Measurements from ENCODE around the gene RIPK4.

The RIPK4 gene

DNA sequence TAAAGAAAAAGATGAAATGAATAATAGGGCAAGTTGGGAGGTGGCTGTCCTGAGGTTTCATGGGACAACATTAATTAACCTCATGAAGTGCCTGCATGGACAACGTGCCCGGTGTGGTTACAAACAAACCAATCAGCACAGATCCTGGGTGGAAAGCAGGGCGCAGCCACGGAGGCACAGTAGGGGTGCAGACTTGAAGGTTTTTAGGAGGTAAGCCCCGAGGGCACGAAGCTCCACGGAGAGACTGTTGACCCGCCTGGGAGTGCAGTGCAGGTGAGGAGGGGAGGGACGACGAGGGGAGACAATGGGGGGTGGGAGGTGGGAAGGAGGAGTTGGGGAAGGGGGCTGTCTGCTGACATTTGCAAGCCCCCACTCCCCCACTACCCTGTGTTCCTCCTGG is 2.3 kb upstream of the RIPK4 start:
- DNase-seq (ENCODE audit: low spot score), result no peak

- DNase-seq (ENCODE audit: low spot score), result no peak
Measured at GRCh38 chr21:41768437-41769042, 1.7 kb upstream of the RIPK4 start.

GRCh38 chr21:41767606-41768436 is 969 bp upstream of the RIPK4 start:
- no peak for DNase-seq (ENCODE audit: low spot score)

DNA sequence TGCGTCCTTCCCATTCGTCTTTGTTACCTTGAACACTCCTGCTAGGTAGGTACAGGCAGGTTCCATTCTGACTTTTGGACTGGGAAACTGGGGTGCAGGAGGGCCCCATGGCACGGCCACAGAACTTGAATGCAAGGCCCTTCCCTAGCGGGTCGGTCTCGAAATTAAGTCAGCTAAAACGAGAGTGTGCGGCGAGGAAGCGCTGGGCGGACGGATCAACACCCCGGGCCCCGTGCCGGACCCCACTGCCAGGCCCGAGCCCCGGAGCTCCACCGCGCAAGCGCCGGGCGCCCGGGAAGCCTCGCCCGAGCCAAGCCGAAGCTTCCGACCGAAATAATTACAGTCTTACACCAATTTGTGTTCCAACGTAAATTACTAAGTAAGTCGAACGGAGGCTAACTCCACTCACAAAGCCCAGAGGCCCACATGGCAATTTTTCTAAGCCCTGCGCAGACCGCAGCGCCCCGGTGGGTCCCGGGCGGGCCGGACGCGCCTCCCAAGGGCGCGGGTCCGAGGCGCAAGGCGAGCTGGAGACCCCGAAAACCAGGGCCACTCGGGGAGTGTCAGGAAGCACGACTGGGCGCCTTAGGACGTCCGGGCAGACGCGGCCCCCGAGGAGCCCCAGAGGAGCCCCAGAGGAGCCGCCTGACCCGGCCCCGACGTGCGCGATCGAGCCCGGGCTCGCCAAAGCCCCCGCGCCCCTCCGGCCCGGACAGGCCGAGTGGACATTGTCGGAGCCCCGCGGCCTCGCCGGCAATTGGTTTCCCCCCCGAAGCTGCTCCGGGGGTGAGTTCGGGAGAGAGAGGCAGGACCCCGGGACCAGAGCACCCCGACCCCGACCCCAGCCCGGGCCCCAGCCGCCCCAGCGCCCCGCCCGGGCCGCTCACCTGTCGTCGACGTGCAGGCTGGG is 624 bp downstream of the RIPK4 start:
- DNase-seq (ENCODE audit: low spot score), result no peak

GRCh38 chr21:41765420-41765821 is 1.4 kb downstream of the RIPK4 start:
- DNase-seq (ENCODE audit: low spot score), result no peak

DNA sequence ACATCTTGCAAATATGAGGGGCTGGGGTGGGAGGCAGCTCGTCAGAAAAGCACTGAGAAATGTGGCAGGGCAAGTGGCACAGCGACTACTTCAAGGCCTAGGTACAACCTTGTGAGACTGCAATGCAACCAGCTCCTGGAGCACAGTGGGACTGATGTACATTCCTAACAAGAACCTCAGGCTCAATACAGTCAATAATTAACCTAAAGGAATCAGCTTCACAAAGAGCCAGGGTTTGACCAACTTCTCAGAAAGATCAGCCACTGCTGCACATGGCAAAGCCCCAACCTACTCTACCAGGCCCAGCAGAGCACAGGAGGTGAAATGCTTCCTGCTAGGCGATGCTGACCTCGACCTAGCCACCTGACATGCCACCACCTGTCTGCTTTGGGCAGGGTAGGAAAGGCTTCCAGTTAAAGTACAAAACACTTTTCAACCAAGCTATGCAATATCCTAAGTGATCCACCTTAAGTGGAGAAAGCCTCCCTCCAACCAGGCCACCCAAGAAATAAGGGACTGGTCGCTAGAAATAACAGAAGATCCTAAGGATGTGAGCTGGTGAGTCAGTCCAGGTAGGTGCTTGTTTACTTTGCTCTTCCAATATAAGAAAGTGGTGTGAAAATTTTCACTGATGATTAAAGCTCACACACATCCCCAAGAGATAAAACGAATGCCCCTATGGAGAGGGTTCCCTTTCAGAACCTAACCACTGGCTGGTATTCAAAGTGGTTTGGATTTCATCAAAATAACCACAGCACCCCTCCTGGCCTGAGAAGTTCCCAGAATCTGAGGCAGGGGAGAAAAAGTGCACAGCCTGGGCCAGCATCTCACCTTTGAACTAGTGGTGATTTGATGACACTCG is 2.1 kb downstream of the RIPK4 start:
- no peak for DNase-seq (ENCODE audit: low spot score)

- DNase-seq (ENCODE audit: low spot score), result no peak
Measured at GRCh38 chr21:41763996-41764395, 2.9 kb downstream of the RIPK4 start.

GRCh38 chr21:41763398-41763931 is 3.4 kb downstream of the RIPK4 start:
- no peak for DNase-seq (ENCODE audit: low spot score)

DNA sequence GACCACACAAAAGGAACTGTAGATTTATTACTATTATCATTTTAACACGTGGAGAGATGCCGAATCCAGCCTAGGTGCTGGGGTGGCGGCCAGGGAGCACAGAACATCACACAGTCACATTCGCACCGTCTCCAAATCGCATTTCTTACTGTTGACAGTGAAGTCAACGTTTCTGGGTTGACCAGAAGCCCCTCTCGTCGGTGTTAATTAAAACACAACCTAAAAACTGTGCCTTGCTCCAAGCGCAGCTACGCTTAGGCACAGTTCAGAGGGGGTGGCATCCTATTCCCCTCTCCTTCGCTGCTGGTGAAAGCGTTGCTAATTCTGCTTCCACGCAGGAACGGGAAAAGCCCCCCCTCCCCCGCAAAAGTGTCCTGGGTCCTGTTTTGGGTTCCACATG is 4.1 kb downstream of the RIPK4 start:
- DNase-seq (ENCODE audit: low spot score), result no peak

DNA sequence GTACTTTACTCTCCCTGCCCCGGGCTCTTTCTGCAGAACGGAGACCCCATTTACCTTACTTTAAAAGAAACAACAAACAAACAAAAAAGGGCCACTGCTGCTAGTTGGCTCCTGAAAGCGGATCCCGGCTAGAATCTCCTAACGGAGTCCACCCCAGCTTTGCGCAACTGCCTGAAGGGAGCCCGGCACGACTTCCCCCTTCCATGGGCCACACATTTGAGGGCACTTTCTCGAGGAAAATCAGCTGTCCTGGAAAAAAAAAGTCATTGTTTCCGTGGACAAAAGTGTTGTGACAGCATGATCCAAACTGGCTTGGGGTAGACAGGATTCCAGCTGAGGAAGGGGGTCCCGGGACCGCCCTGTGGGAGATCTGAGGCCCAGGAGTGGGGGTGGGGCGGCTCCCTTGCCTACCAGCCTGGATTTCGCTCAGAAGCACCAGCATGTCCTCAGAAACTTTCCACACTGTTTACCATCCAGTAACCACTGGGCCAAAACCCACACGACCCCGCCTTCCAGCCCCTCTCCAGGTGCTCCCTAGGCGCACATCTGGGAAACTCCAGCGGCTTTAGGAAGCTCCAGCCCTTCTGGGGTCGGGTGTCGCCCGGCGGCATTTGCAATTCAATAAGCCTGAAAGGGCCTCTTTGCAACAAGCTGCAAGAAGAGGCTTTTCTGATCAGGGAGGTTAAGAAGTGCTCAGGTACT is 4.8 kb downstream of the RIPK4 start:
- DNase-seq (ENCODE audit: low spot score), result no peak

GRCh38 chr21:41761211-41761933 is 5.5 kb downstream of the RIPK4 start:
- no peak for DNase-seq (ENCODE audit: low spot score)

GRCh38 chr21:41760411-41760810 is 6.4 kb downstream of the RIPK4 start:
- DNase-seq (ENCODE audit: low spot score), result no peak

- no peak for DNase-seq (ENCODE audit: low spot score)
Measured at GRCh38 chr21:41759926-41760325, 6.9 kb downstream of the RIPK4 start.

DNA sequence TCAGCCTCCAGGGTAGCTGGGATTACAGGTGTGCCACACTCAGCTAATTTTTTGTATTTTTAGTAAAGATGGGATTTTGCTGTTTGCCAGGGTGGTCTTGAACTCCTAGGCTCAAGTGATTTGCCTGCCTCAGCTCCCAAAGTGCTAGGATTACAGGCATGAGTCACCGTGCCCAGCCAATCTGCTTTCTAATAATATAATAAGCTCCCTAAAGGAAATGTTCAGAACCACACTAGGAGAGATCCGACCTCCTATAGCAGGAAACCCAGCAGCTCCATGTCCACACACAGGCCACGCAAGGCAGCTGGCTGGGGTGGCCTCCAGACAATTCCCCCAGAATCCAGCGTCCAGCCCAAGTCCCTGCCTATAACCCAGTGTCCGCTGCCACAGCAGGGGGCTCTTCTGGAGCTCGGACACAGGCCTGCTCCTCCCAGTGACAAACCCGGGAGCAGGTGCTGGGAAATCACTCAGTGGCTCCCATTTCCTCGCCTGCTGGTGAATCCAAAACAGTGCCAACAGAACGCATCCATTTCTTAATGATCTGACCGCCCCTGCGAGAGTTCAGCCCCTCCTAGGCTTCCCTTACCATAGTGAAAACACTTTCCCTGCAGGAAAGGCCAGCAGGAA is 7.5 kb downstream of the RIPK4 start:
- no peak for DNase-seq (ENCODE audit: low spot score)

DNA sequence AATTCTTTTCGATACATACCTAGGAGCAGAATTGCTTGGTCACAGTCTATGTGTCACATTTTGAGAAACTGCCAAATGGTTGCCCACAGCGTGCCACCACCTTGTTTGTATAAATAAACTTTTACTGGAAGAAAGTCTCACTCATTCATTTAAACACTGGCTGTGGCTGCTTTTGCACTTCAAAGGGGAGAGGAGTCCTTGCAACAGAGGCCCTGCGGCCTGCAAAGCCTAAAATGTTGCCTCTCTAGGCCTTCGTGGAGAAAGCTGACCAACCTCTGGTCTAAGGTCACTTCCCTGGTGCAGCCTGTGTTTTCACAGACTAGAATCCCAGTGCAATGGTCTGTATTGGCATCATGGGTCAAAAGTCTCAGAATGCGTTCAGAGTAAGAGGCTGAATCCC is 8.3 kb downstream of the RIPK4 start:
- no peak for DNase-seq (ENCODE audit: low spot score)

DNA sequence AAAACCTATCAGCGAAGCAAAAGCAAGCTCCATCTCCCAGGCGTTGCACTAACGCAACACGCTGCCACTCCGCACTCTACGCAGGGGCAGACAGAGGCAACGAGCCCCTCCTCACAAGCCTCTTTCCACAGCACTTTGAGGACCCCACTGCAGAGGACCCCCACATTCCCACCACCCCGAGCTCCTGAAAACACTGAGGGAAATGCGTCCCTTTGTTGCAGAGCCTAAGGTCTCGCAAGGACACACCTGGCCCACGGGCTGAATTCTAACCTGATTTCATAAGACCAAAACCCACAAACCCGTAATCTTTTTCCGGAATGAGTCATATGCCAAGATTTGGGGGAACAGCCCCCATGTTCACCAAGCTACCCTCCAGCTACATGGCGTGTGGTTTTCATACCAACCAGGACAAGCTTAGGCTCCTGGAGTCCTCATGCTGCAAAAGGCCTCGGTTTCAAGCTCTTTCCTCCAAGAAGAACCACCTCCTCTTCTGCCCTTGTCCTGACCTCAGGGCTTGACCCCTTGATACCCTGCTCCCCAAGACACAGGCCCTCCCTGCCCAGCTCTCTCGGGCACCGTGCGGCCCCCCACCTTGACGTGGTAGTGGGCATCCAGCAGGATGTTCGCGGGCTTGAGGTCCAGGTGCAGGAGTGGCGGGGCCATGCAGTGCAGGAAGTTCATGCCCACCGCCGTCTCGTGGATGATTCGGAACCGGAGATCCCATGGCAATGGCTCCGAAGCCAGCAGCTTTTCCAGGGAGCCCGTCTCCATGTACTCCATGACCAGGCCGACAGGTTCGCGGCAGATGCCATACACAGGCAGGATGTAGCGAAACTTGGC is 10.7 kb downstream of the RIPK4 start:
- DNase-seq (ENCODE audit: low spot score), result no peak

DNA sequence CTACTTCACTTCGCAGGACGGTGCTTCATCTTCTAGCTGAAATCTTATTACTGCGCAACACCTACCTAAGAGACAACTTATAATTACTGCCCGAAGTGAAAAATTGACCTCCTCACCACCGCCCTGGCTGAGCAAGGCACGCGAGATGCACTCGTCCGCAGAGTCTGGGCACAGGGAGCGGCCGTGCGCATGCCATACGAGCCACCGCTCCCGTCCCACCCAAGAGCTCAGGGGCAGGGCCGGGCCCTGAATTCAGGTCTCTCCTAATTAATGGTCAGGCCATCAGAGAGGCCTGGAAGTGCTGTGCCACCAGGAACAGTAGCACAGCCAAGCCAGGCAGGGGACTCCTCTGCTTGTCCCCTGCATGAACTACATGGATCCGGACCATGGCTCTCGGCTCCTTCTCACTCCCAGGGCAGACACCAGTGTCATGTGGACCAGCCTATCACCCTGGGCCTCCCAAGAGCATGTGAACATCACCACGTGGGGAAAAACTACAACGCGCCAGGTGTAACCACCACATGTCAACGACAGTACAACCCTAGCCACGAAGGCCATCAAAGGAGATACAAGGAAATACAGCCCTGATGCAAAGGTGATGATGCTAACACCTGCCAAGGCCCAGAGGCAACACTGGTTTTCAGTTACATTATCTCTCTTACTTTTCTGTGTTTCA is 11.5 kb downstream of the RIPK4 start:
- DNase-seq (ENCODE audit: low spot score), result no peak

- DNase-seq (ENCODE audit: low spot score), result no peak
Measured at GRCh38 chr21:41754479-41754891, 12.4 kb downstream of the RIPK4 start.
